Ureter (tissue), 1 donor: Measurements from ENCODE around the gene GIPC2. TPM values are rescaled to one million over a fixed set of nuclear protein-coding genes. Genes with fewer than 3 reads are reported as not detected.
"Not testable (repeated sequence)": the region's sequence is repeated elsewhere in the genome, so short reads cannot be mapped to it uniquely, and the experiment has no call there.

Source experiments
- DNase-seq: peaks from one replicate; pipeline ENCODE4 v3.0.0-alpha.2; 2020; ENCODE audit warnings: low spot score
- total RNA-seq: library from RNA; stranded (reverse); gene quantifications from one replicate; pipeline ENCODE4 v1.2.4, GENCODE V29; 2023
- donor health status: DM: yes; HTN: yes; CAD: no.

Gene GIPC2
- total RNA-seq, 1 donor from 2014 or later: 3.1 TPM

DNA sequence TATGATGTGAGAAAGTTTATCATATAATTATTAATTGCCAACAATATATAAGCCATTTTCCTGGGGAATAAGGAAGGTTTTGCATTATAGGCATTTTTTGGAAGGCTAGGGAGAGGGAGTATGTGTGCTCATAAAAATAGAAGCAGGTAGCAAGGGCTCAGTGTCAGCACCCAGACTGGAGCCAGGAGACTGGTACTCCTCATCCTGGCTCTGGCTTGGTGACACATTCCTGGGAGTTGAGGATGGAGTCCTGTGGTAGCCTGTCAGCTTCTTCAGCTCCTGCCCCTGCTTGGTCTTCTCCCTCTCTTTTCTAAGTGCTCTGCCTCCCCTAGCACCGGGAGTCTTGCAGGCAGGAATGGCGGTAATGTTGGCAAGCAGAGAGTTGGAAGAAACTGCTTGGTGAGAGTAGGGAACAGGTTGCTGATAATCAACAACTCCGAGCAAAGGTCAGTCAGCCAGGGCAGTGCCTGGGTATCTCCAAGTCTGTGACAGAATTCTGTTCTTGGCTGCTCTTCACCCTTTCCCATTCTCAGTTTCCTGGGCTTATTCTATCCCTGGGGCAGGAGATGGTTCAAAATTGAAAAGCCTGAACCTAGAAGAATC is 23.0 kb downstream of the GIPC2 start:
- no peak for DNase-seq

DNA sequence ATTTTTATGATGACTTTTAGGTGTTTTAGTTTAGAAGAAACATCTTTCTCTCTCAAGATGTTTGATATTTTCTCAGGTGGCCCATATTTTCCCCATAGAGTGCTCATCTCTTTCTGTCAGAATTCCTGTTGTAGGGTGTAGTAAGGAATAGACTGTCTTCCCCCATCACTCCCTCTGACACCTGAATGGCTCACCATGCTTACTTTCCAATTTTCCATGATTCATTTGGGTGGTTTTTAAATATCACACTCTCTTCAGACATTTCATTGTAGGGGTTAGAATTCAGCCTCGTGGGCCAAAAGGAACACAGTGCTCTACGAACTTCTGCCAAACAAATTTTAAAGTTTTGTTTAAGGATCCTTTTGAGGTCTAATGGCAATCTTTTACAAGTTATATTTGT is 24.0 kb downstream of the GIPC2 start:
- no peak for DNase-seq

DNA sequence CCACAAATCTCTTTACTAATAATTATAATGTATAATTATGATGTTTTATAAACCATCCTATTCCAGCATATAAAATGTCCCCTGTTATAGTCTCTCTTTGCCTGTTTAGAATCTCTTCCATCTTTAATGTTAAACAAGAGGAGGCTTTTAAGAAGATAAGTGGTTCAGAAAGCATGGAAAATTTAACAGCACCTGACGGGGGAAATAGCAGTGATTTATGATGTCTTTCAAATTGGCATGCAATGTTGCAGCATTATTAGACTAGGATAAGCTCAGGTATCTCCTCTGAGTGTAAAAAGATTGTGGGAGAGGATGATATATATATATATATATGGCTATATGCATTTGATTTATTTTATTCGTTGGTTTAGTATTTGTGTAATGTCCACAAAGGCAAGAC is 24.4 kb downstream of the GIPC2 start:
- no peak for DNase-seq

DNA sequence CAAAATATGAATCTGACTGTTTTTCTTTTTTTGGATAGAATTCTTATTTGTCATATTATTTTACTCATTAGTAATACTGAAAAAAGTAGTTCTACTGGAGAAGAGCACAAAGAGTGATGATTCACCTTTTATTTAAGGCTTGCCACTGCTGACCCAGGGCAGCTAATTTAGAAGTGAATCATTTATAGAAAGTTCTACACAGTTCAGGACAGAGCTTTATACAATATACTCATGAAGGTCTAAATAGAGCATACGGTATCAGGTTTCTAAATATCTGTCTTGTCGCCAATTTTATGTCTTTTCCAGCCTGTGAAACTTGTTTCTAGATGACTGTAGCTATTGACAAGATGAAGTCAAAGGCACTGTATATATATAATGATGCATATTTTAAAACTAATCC is 25.0 kb downstream of the GIPC2 start:
- DNase-seq: no peak

DNA sequence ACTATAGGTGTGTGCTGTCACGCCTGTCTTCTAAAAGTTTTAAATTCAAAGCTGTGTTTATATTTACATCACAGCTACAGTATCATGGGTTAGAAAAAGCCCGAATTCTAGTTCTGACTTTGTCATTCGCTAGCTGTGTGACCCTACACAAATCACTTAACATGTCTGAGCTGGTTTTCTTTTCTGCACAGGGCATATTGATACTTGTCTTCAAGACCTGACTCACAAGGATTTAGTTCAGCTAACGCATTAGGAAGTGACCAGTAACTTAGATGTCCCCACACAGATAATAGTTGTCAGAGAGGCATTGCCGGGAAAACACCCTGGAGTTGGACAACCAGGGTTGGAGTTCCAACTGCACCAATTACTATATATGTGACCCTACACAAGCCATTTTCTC is 25.9 kb downstream of the GIPC2 start:
- no peak for DNase-seq

DNA sequence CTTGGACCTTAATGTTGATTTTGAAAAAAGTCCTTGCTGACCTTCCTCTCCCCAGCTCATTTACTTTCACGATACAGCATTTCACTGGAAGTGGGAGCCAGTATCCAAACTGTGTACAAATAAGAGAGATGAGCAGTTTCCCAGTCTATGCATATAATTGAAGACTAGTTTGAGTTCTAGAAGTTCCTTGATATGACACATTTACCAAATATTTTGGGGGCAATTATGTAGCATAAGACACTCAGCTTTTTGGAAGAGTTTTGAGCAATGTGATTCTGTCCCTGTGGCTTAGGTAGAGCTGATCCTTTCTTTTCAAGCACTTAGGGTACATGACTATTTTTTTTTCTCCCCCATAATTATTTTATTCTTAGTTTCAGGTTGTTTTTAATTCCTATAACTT is 26.4 kb downstream of the GIPC2 start:
- DNase-seq: no peak

DNA sequence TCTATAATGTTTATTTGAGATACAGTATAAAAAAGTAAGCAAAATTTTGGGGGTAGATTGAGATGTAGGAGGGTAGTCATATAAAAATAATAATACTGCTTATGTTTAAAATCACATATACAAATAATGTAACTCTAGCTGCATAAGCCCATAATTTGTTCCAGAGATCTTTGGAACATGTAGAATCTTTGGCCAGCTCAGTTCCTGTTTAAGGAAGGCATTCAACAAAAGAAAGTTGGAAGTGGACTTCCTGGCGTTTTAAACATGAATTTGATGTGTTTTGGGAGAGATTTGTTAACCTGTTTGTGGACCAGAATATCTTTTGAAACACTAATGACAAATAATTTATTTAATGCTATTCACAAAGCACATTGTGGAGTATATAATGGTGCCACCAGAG is 27.7 kb downstream of the GIPC2 start:
- DNase-seq: no peak

DNA sequence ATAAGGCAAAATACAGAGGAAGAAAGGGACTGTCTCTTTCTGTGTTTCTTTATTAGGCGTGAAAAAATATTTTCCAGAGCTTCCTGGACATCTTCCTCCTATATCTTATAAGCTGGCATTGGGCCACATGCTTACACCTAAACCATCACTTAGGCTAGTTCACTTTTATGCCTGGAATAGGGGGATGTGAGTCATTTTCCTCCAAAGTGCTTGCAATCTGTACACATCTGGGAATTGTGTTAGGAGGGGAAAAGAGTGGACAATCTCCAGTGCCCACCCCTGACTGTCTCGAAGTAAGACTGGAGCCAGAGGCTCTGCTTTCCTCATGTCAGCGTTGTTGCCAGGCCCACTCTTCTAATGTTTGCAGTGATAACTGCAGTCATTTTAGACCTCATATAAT is 29.9 kb downstream of the GIPC2 start:
- no peak for DNase-seq

DNA sequence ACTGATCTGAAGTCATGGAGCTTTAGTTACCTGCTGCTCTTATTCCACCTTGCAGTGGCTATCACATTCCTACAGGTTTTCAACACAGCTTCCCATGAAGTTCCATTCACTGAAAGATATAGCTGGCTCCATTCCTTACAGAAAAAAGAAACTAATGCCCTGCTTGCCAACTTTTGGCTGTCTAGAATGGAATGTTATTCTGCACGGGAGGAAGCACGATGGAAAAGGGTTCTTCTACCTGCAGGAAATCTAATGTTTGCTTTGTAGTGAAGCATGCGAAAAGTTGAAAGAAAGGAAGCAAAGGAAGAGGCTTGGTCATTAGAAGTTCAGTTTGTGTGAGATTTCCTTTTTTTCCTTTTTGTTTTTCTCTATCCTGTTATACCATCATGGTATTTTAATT is 32.6 kb downstream of the GIPC2 start:
- no peak for DNase-seq

DNA sequence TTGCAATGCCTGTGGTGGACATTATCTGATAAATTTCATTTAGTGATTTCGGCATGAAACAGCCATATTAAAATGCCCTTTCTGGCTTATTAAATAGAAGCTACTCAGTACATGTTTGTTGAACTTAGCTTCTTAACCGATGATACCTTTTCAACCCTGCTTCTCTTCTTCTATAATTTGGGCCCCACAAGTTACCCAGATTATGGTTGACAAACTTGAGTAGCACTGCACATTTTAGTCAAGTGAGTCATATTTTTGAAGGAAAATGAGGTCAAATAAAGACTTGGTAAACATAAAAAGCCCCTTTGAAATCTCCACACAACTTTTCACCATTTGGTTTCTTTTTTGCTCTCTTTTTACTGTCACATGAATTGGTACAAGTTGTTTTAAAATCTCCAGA is 33.8 kb downstream of the GIPC2 start:
- DNase-seq: no peak

DNA sequence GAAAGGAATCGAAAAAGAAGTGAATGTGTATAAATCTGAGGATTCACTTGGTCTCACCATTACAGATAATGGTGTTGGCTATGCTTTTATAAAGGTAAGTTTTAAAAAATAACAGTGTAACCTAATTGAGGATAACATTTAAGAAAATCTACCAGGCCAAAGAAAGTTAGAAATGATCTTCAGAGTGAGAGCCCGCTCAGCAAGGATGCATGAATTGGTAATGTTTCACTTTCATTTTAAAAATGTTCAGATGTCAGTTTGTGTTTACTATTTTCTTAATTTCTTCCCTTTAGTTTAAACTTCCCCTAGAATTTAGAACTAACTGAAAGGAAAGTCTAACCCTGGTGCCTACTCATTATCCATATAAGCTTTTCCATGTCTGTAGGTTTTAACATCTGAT is 35.0 kb downstream of the GIPC2 start:
- no peak for DNase-seq

DNA sequence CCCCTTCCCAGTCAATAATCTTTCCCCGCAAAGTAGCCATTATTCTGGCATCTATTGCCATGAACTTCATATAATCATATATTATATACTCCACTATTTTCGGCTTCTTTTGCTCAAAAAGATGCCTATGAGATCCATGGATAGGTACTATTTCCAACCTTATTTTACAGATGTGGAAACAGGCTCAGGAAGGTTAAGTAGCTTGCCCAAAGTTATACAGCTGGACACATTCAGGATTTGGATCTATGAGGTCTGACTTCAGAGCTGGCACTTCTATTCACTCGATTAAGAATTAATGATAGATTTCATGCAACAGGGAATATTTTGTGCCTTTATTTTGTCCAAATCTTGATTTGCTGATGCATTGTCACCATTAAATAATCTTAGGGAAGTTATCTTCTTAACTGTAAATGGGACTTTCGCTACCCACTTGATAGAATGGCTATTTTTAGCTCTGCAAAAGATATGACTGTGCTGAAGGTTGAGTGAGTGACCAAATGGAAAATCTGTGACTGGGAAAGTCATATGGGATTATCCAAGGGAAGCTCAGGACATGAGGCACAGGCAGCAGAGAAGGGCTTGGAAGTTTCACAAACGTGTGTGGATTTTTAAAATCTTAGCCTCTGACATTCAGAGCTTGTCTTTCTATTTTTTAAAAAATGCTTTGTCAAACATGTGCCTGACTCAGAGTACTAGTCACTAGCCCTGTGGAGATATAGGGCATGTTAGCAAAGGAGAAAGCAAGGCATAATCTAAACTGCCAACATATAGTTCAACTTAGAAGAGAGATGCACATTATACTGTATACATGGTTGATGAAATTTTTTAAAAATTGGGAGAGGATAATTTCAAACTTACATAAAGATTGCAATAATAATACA is 36.5 kb downstream of the GIPC2 start:
- DNase-seq: no peak

DNA sequence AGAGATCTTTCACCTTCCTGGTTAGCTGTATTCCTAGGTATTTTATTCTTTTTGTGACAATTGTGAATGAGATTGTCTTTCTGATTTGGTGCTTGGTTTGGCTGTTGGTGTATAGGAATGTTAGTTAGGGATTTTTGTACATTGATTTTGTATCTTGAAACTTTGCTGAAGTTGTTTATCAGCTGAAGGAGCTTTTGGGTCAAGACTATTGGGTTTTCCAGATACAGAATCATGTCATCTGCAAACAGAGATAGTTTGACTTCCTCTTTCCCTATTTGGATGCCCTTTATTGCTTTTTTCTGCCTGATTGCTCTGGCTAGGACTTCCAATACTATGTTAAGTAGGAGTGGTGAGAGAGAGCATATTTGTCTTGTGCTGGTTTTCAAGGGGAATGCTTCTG is 38.9 kb downstream of the GIPC2 start:
- not testable (repeated sequence) for DNase-seq

DNA sequence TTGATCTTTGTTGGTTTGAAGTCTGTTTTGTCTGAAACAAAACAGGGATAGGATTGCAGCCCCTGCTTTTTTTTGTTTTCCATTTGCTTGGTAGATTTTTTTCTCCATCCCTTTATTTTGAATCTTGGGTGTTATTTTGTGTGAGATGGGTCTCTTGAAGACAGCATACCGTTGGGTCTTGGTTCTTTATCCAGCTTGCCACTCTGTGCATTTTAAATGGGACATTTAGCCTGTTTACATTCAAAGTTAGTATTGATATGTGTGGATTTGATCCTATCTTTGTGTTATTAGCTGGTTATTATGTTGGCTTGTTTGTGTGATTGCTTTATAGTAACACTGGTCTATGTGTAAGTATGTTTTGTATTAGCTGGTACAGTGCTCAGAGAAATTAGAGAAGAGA is 40.9 kb downstream of the GIPC2 start:
- no peak for DNase-seq

DNA sequence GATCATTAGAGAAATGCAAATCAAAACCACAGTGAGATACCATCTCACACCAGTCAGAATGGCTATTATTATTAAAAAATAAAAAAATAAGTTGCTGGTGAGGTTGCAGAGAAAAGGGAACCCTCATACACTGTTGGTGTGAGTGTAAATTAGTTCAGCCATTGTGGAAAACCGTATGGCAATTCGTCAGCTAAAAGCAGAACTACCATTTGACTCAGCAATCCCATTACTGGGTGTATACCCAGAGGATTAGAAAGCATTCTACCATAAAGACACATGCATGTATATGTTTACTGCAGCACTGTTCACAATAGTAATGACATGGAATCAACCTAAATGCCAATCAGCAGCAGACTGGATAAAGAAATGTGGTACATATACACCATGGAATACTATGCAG is 42.2 kb downstream of the GIPC2 start:
- no peak for DNase-seq

DNA sequence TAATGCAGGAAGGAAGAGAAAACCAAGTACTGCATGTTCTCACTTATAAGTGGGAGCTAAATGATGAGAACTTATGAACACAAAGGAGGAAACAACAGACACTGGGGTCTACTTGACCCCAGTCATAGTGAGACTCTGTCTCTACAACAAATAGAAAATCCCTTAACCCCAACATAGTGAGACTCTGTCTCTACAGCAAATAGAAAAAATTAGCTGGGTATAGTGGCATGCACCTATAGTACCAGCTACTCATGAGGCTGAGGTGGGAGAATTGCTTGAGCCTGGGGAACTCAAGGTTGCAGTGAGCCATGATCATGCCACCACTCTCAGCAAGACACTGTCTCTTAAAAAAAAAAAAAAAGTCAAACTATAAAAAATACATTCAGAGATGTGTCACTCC is 42.7 kb downstream of the GIPC2 start:
- DNase-seq: no peak

DNA sequence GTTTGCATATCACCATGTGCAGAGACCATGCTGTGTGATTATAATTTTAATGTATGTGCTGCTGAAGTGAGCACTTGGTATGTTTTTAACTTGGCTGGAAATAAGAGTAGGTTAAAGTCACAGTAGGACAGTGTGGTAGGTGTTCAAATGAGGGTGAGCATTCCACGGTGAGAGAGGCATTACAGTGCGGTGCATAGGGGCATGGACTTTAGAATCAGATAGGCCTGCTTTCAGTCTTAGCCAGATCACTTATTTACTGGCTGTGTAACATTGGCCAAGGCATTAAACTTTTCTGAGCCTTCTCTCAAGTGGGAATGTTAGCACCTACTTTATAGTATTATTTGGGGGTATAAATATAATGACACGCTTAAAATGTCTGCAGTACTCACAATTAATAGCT is 43.2 kb downstream of the GIPC2 start:
- DNase-seq: no peak

DNA sequence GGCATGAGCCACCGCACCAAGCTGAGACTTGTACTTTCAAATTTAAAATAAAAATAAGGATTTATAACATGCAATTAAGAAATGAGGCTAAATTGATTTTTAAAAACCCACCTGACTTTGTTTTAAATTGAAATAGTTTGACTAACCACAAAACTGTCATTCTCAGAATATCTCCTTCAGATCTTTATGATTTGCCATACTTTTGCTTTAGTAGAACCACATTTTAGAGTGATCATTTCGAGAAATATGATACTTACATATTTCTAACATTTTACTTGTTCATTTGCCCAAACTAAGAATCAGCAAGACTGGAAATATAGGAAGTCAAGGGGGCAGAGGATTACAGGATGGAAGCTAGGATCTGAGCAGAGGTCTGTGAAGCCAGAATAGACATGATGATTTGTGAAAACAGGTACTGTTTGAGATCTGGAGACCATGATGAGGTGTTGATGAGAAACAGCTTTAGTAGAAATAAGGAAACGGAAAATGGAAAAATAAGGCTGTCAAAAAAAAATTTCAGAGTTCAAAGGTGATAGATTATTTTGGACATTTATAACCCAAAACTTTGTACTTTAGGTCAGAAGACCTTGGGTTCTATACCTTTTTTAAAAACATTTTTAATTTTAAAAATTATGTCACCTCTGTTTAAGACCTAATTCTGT is 44.8 kb downstream of the GIPC2 start:
- DNase-seq: no peak

DNA sequence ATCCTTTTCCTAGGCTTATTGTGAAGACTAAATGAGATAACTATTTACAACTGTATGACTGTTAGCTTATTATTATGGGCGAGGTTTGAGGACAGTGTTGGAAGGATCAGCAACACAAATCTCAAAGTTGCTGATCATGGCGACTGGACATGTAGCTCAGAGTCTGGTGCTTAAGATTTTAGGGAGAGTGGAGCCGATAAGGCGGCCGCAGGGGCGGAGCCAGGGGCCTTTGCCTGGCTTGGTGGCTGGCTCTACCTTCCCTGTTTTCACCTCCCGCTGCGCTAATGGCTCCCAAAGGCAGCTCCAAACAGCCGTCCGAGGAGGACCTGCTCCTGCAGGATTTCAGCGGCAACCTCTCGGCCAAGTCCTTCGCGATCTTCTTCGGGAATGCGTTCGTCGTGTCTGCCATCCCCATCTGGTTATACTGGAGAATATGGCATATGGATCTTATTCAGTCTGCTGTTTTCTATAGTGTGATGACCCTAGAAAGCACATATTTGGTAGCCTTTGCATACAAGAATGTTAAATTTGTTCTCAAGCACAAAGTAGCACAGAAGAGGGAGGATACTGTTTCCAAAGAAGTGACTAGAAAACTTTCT is 45.5 kb downstream of the GIPC2 start:
- no peak for DNase-seq

DNA sequence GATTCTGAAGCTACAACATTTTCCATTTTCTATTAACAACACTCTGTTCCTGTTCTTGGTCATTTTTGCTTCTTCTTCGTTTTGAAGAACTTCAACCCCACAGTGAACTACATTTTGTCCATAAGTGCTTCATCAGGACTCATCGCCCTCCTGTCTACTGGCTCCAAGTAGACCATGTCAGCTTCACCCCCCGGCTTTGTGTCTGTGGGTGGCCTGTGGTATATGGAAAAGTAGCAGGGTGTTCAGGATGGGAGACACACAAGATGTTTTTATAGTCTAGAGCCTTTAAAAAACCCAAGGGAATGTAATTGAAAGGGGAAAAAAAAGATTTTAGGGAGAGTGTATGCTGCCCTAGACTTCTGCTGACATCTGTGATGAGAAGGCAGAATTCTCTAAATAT is 46.1 kb downstream of the GIPC2 start:
- DNase-seq: no peak

DNA sequence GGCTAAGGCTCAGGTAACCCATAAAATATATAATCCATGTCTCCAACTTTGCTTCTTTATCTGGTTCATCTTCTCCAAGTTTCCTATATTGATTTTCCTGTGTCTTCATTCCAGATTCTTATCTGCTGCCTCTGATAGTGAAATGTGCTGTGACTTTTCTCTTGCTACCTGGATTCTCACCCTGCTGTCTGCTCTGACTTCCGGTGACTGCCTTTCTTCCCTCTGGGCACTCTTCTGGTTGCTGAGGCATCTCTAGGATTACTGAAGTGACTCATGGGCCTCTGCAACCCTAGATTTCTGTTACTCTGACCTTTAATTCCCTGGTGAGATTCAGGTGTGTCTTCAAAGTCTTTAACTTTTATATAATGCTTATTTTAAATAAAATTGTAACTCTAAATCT is 46.9 kb downstream of the GIPC2 start:
- no peak for DNase-seq

DNA sequence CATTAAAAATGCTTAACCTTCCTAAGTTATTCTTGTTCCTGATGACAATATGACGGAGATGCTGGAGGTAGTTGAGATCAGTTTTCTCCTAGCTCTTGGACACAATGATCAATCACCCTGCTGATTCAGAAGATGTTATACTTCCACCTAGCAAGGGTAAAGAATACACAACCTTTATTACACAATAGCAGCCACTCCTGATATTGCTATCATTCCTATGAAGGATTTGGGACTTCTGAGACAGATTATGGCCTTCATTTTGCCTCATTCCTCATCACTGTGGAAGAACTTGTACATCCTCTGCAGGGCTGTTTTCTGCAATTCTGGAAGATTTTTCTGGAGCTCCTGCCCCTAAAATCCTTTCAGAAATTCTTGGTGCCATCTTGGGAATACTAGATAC is 47.8 kb downstream of the GIPC2 start:
- DNase-seq: no peak

DNA sequence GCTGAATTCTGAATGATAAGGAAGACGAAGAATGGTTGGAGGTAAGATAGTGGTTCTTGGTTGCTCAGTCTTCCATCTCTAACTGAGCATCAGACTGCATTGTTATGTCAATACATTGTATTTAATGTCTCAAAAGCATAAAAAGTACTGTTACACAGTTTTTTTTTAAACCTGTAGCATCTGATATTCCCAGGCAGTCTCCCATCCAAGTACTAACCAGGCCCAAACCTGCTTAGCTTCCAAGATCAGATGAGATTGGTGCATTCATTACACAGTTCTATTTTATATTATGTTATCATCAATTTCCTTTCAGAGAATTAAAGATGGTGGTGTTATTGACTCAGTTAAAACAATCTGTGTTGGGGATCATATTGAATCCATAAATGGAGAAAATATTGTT is 48.9 kb downstream of the GIPC2 start:
- DNase-seq: no peak
